Kasumi-1 (cell line): ENCODE measurements around the gene ADAM11.
A peak's percentile ranks its signal among the peaks of the same experiment; 100 is the strongest.
"Not testable (repeated sequence)": the region's sequence is repeated elsewhere in the genome, so short reads cannot be mapped to it uniquely, and the experiment has no call there.

Experiments
- DNase-seq, 2 experiments: peaks; one replicate each; lab custom pipeline; 2025; lab: John Stamatoyannopoulos, UW

ADAM11 gene

GRCh38 chr17:44758414-44759085 lies at the start of gene ADAM11:
TSS of gene ADAM11 (plus strand) at chr17:44758988. CDS start at chr17:44759200, 212 bp downstream.
- DNase-seq, result no peak

- no peak for DNase-seq
These were observed 39.3 kb upstream of the ADAM11 start for GRCh38 chr17:44719444-44719843.

- no peak for DNase-seq
These were observed 36.5 kb upstream of the ADAM11 start for GRCh38 chr17:44722254-44722653.

GRCh38 chr17:44726121-44726520 lies 32.7 kb upstream of the ADAM11 start:
- not testable (repeated sequence) for DNase-seq

GRCh38 chr17:44733753-44734152 lies 25.0 kb upstream of the ADAM11 start:
- DNase-seq, result peak; percentile 49 to 59

GRCh38 chr17:44734272-44734671 lies 24.5 kb upstream of the ADAM11 start:
- no peak for DNase-seq

GRCh38 chr17:44736551-44737240 lies 22.1 kb upstream of the ADAM11 start:
- DNase-seq, result no peak

GRCh38 chr17:44738214-44738906 lies 20.4 kb upstream of the ADAM11 start:
- no peak for DNase-seq

- no peak for DNase-seq
These were observed 17.5 kb upstream of the ADAM11 start for GRCh38 chr17:44741316-44741715.

GRCh38 chr17:44745301-44745700 lies 13.5 kb upstream of the ADAM11 start:
- DNase-seq, result no peak

GRCh38 chr17:44745738-44746137 lies 13.1 kb upstream of the ADAM11 start:
- not testable (repeated sequence) for DNase-seq

GRCh38 chr17:44747566-44747965 lies 11.2 kb upstream of the ADAM11 start:
- DNase-seq, result no peak

- DNase-seq, result no peak
These were observed 9.5 kb upstream of the ADAM11 start for GRCh38 chr17:44749076-44749979.

GRCh38 chr17:44749980-44750318 lies 8.8 kb upstream of the ADAM11 start:
- no peak for DNase-seq

- DNase-seq, result no peak
These were observed 7.5 kb upstream of the ADAM11 start for GRCh38 chr17:44751331-44751730.

GRCh38 chr17:44751806-44752205 lies 7.0 kb upstream of the ADAM11 start:
- no peak for DNase-seq

GRCh38 chr17:44752953-44753861 lies 5.6 kb upstream of the ADAM11 start:
- DNase-seq, result no peak

- no peak for DNase-seq
These were observed 4.5 kb upstream of the ADAM11 start for GRCh38 chr17:44754276-44754675.

GRCh38 chr17:44755180-44755579 lies 3.6 kb upstream of the ADAM11 start:
- not testable (repeated sequence) for DNase-seq

GRCh38 chr17:44757045-44757917 lies 1.5 kb upstream of the ADAM11 start:
- no peak for DNase-seq
